Caco-2 (cell line): ENCODE measurements around the gene ELK4. TPM values are rescaled to one million over a fixed set of nuclear protein-coding genes. Genes with fewer than 3 reads are reported as not detected.

ENCODE experiments used
- BruUV-seq: library from RNA; stranded (reverse); fragments of 400-500 nt; replicated peaks from 2 replicates; lab custom pipeline; 2021; lab: Mats Ljungman, UMichigan
- CTCF ChIA-PET: fragments of 300-600 bp; sonication (Branson Sonifier 250); formaldehyde crosslinking; loops from one replicate; lab custom pipeline; 2022; ENCODE audit warnings: antibody characterized with exemption; lab: Charles Lee
- POLR2A ChIA-PET: fragments of 300-600 bp; sonication (Branson Sonifier 250); formaldehyde crosslinking; loops from one replicate; lab custom pipeline; 2022; ENCODE audit warnings: antibody characterized with exemption; lab: Charles Lee
- DNase-seq, 2 experiments: peaks; one replicate each; pipeline versions ENCODE4 v3.0.0 to v3.0.0-alpha.2; 2020 to 2022
- H3K27me3 ChIP-seq: replicated peaks from 2 replicates; pipeline ENCODE4 v1.6.0; 2011; ENCODE audit warnings: low read length; ENCODE audit not compliant: control insufficient read depth, insufficient read depth
- H3K36me3 ChIP-seq: 2 replicates; pipeline ENCODE4 v1.5.1; 2011; ENCODE audit warnings: low read length; ENCODE audit not compliant: control insufficient read depth, insufficient read depth
- H3K4me1 ChIP-seq: fragments of 250-450 bp; sonication (Bioruptor Pico); 2 replicates; pipeline ENCODE4 v1.5.1; 2020; ENCODE audit warnings: mild to moderate bottlenecking
- H3K4me3 ChIP-seq: 2 replicates; pipeline ENCODE4 v1.5.1; 2011; ENCODE audit warnings: low read depth, mild to moderate bottlenecking, control low read depth, low read length
- H3K9me3 ChIP-seq: fragments of 250-450 bp; sonication (Bioruptor Pico); 2 replicates; pipeline ENCODE4 v1.5.1; 2020; ENCODE audit warnings: mild to moderate bottlenecking, moderate library complexity
- H3K27ac Mint-ChIP-seq: one replicate; pipeline ENCODE4 v1.8.0; 2022; ENCODE audit warnings: mixed read lengths; ENCODE audit not compliant: unreplicated experiment
- H3K27me3 Mint-ChIP-seq: one replicate; pipeline ENCODE4 v1.8.0; 2022; ENCODE audit warnings: mixed read lengths; ENCODE audit not compliant: insufficient read depth, unreplicated experiment
- H3K36me3 Mint-ChIP-seq: one replicate; pipeline ENCODE4 v1.8.0; 2022; ENCODE audit warnings: mild to moderate bottlenecking, mixed read lengths; ENCODE audit not compliant: insufficient read depth, unreplicated experiment
- H3K4me1 Mint-ChIP-seq: one replicate; pipeline ENCODE4 v1.8.0; 2022; ENCODE audit warnings: low read depth, mixed read lengths; ENCODE audit not compliant: unreplicated experiment
- H3K4me3 Mint-ChIP-seq: one replicate; pipeline ENCODE4 v1.8.0; 2022; ENCODE audit warnings: mild to moderate bottlenecking, moderate library complexity, mixed read lengths; ENCODE audit not compliant: unreplicated experiment
- H3K9me3 Mint-ChIP-seq: one replicate; pipeline ENCODE4 v1.8.0; 2022; ENCODE audit warnings: mixed read lengths; ENCODE audit not compliant: unreplicated experiment
- CTCF ChIP-seq, 2 experiments: fragments of 200-600 bp in 1 of 2; IDR thresholded peaks; 1 replicate in 1 of 2; 2 replicates in 1 of 2; pipeline versions ENCODE4 v1.5.1 to v1.8.0; 2011 to 2022; ENCODE audit warnings: antibody characterized with exemption in 1 of 2, control low read depth in 1 of 2, inconsistent platforms in 1 of 2, low read depth in 1 of 2, low read length in 1 of 2, mild to moderate bottlenecking in 1 of 2, moderate library complexity in 1 of 2; ENCODE audit not compliant: insufficient read depth in 1 of 2, severe bottlenecking in 1 of 2, unreplicated experiment in 1 of 2
- intact Hi-C: fragments of 100-400 bp; cut with micrococcal nuclease; formaldehyde crosslinking; loops from one replicate; pipeline ENCODE4 v1.10.0; 2022; ENCODE audit not compliant: unreplicated experiment
- total RNA-seq: library from RNA; stranded (reverse); gene quantifications from 2 replicates; pipeline ENCODE4 v1.2.3, GENCODE V29; 2022

ELK4 gene
- total RNA-seq, 1 experiment from 2014 or later: 14.4 TPM

DNA sequence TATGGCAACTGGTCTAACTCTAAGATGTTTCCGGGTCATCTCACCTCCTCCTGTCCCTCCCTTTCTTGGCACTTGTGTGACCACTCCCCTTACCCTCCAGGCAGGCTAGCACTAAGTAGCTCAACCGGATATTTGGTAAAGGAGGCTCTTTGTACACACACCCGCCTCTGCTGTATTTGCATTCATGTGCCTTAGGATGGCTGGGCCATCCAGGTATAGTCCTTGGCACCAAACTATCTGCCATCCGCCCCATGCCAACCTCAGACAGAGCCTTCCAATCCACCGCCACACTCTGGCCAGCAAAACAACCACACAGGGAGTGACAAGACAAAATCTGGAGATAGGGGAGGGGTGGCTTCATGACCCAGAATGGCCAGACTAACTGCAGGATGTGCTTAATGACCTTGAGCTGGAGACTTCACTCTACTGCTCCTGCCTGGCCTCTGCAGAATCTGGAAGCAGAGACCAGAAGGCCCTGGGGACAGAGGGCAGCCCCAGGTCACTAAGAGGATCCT, 67.8 kb downstream of the ELK4 start:
- H3K27me3 ChIP-seq: peaks cover 11% of the 10 kb centered on the region
- no peak overlapping the region for H3K4me3 ChIP-seq
- H3K36me3 Mint-ChIP-seq: no peaks in the 10 kb centered on the region
- H3K9me3 Mint-ChIP-seq: peaks cover 31% of the 10 kb centered on the region
- intact Hi-C loops: no loop called here
- H3K36me3 ChIP-seq: no peaks in the 10 kb centered on the region
- DNase-seq: peak in 1 of 2 experiments; percentile 38
- TF ChIP-seq CTCF (IDR thresholded peaks at IDR 0.05; ENCODE audit: insufficient read depth in 1 of 2, low read depth in 1 of 2, low read length in 1 of 2, severe bottlenecking in 1 of 2, unreplicated experiment in 1 of 2): no peak
- BruUV-seq: no TSS peak
- POLR2A ChIA-PET: no interaction called here
- H3K4me1 Mint-ChIP-seq: peaks cover 17% of the 10 kb centered on the region
- no peak overlapping the region for H3K27ac Mint-ChIP-seq
- H3K27me3 Mint-ChIP-seq: peaks cover 17% of the 10 kb centered on the region
- CTCF ChIA-PET: interaction anchor here (0.5 kb wide), 1 partner anchor 94 kb away, joined by 3 read pairs; no protein-coding TSS in a partner anchor
- peaks cover 8% of the 10 kb centered on the region for H3K4me1 ChIP-seq
- H3K4me3 Mint-ChIP-seq: no peak overlapping the region
- peaks cover 4% of the 10 kb centered on the region; the same call in 1 of the 2 replicates for H3K9me3 ChIP-seq

GRCh38 chr1:205561501-205562203, 70.2 kb downstream of the ELK4 start:
- Histone ChIP-seq H3K27me3 (peaks cover 2% of the 10 kb centered on the region), H3K9me3 (peaks cover 4% of the 10 kb centered on the region; the same call in 1 of the 2 replicates), H3K4me3 (no peak overlapping the region), H3K4me1 (peaks cover 8% of the 10 kb centered on the region), H3K36me3 (no peaks in the 10 kb centered on the region)
- Mint-ChIP-seq H3K27me3 (peaks cover 20% of the 10 kb centered on the region), H3K9me3 (peaks cover 31% of the 10 kb centered on the region), H3K27ac (no peak overlapping the region), H3K4me1 (peaks cover 17% of the 10 kb centered on the region), H3K4me3 (no peak overlapping the region), H3K36me3 (no peaks in the 10 kb centered on the region)
- ChIA-PET POLR2A (no interaction called here), CTCF (interaction anchor here (0.6 to 1.4 kb wide), 2 partner anchors 30 to 96 kb away, joined by 3 read pairs; no protein-coding TSS in a partner anchor)
- intact Hi-C loops: no loop called here
- DNase-seq: peak in 1 of 2 experiments; percentile 3
- no peak for TF ChIP-seq CTCF (IDR thresholded peaks at IDR 0.05; ENCODE audit: insufficient read depth in 1 of 2, low read depth in 1 of 2, low read length in 1 of 2, severe bottlenecking in 1 of 2, unreplicated experiment in 1 of 2)
- no TSS peak for BruUV-seq

Other genes starting within 250 kb of the ELK4 start
- gene LEMD1, start 210.0 kb downstream of the ELK4 start, total RNA-seq: not detected in 2 replicates
- gene BLACAT1, start 176.0 kb downstream of the ELK4 start, total RNA-seq: 0.21 and 0.34 TPM in 2 replicates
- 17.0 and 18.5 TPM in 2 replicates for gene CDK18, start 127.3 kb downstream of the ELK4 start, total RNA-seq
- 5.5 TPM in 2 replicates for gene SLC45A3, start 48.5 kb upstream of the ELK4 start, total RNA-seq
- 205 and 215 TPM in 2 replicates for gene NUCKS1, start 118.2 kb upstream of the ELK4 start, total RNA-seq
- gene RAB29, start 143.5 kb upstream of the ELK4 start, total RNA-seq: 11.0 and 11.9 TPM in 2 replicates
- gene SLC41A1, start 181.2 kb upstream of the ELK4 start, total RNA-seq: 10.8 and 12.5 TPM in 2 replicates
- 0.21 TPM in 1 of 2 replicates, not detected in the other for gene PM20D1, start 218.1 kb upstream of the ELK4 start, total RNA-seq